ENCODE data around the gene NOMO2.
"Not testable (repeated sequence)": the region's sequence is repeated elsewhere in the genome, so short reads cannot be mapped to it uniquely, and the experiment has no call there.

The NOMO2 gene

GRCh38 chr16:18553671-18554070 lies 8.2 kb downstream of the NOMO2 start:
- not testable (repeated sequence) for H3K27me3 ChIP-seq, H3K27ac ChIP-seq, H3K36me3 ChIP-seq, H3K4me2 ChIP-seq, H3K9me3 ChIP-seq, H3K9ac ChIP-seq, H4K20me1 ChIP-seq, H3K4me3 ChIP-seq, H3K4me1 ChIP-seq

- not testable (repeated sequence) for H3K36me3 ChIP-seq, H3K4me3 ChIP-seq, H3K4me2 ChIP-seq
Observed at GRCh38 chr16:18547382-18547781, 14.5 kb downstream of the NOMO2 start.

GRCh38 chr16:18546853-18547252 lies 15.0 kb downstream of the NOMO2 start:
- not testable (repeated sequence) for H3K27me3 ChIP-seq, H3K4me2 ChIP-seq, H3K4me3 ChIP-seq

More at GRCh38 chr16:18547382-18547781, 14.5 kb downstream of the NOMO2 start:
- H3K4me1 ChIP-seq, H4K20me1 ChIP-seq, H3K9ac ChIP-seq, H3K9me3 ChIP-seq, H3K27ac ChIP-seq, H3K27me3 ChIP-seq: not testable (repeated sequence)

GRCh38 chr16:18544232-18545081 lies 17.4 kb downstream of the NOMO2 start:
- not testable (repeated sequence) for H4K20me1 ChIP-seq, H3K27ac ChIP-seq, H3K9me3 ChIP-seq, H3K9ac ChIP-seq, H3K36me3 ChIP-seq, H3K4me2 ChIP-seq, H3K4me1 ChIP-seq, H3K4me3 ChIP-seq, H3K27me3 ChIP-seq

More at GRCh38 chr16:18546853-18547252, 15.0 kb downstream of the NOMO2 start:
- H3K9ac ChIP-seq, H3K27ac ChIP-seq, H3K36me3 ChIP-seq, H3K9me3 ChIP-seq, H3K4me1 ChIP-seq, H4K20me1 ChIP-seq: not testable (repeated sequence)

- H3K36me3 ChIP-seq, H3K9me3 ChIP-seq, H3K4me1 ChIP-seq, H3K9ac ChIP-seq, H3K27me3 ChIP-seq, H3K4me3 ChIP-seq, H3K4me2 ChIP-seq, H4K20me1 ChIP-seq, H3K27ac ChIP-seq: not testable (repeated sequence)
Observed at GRCh38 chr16:18541912-18542311, 20.0 kb downstream of the NOMO2 start.

- not testable (repeated sequence) for H3K4me2 ChIP-seq, H4K20me1 ChIP-seq, H3K27me3 ChIP-seq, H3K9ac ChIP-seq, H3K9me3 ChIP-seq, H3K27ac ChIP-seq, H3K4me3 ChIP-seq, H3K4me1 ChIP-seq
- peaks cover 15% of the 10 kb centered on the region for H3K36me3 ChIP-seq
Observed at GRCh38 chr16:18537004-18537403, 24.9 kb downstream of the NOMO2 start.

- not testable (repeated sequence) for H3K4me2 ChIP-seq, H3K9ac ChIP-seq, H3K4me3 ChIP-seq, H3K27me3 ChIP-seq, H4K20me1 ChIP-seq, H3K9me3 ChIP-seq, H3K27ac ChIP-seq, H3K4me1 ChIP-seq
- H3K36me3 ChIP-seq = peaks cover 15% of the 10 kb centered on the region
Observed at GRCh38 chr16:18535519-18536168, 26.3 kb downstream of the NOMO2 start.

- not testable (repeated sequence) for H3K4me2 ChIP-seq, H3K4me3 ChIP-seq, H3K27ac ChIP-seq, H3K9me3 ChIP-seq, H4K20me1 ChIP-seq, H3K9ac ChIP-seq, H3K4me1 ChIP-seq, H3K27me3 ChIP-seq
- H3K36me3 ChIP-seq = peaks cover 12% of the 10 kb centered on the region
Observed at GRCh38 chr16:18534308-18534707, 27.6 kb downstream of the NOMO2 start.

GRCh38 chr16:18531323-18531722 lies 30.6 kb downstream of the NOMO2 start:
- H3K4me1 ChIP-seq, H3K27me3 ChIP-seq, H3K9ac ChIP-seq, H3K4me3 ChIP-seq, H4K20me1 ChIP-seq, H3K9me3 ChIP-seq, H3K4me2 ChIP-seq, H3K27ac ChIP-seq: not testable (repeated sequence)
- peaks cover 13% of the 10 kb centered on the region for H3K36me3 ChIP-seq

- H3K4me2 ChIP-seq, H3K27me3 ChIP-seq, H3K36me3 ChIP-seq, H3K27ac ChIP-seq, H3K4me3 ChIP-seq, H3K9me3 ChIP-seq, H4K20me1 ChIP-seq, H3K4me1 ChIP-seq, H3K9ac ChIP-seq: not testable (repeated sequence)
Observed at GRCh38 chr16:18530329-18530728, 31.6 kb downstream of the NOMO2 start.

GRCh38 chr16:18526547-18526946 lies 35.4 kb downstream of the NOMO2 start:
- H3K4me1 ChIP-seq, H3K27ac ChIP-seq, H4K20me1 ChIP-seq, H3K36me3 ChIP-seq, H3K9me3 ChIP-seq, H3K4me2 ChIP-seq, H3K27me3 ChIP-seq, H3K9ac ChIP-seq, H3K4me3 ChIP-seq: not testable (repeated sequence)

- H3K9ac ChIP-seq, H3K27ac ChIP-seq, H4K20me1 ChIP-seq, H3K4me2 ChIP-seq, H3K4me1 ChIP-seq, H3K36me3 ChIP-seq, H3K27me3 ChIP-seq, H3K9me3 ChIP-seq, H3K4me3 ChIP-seq: not testable (repeated sequence)
Observed at GRCh38 chr16:18525882-18526482, 35.9 kb downstream of the NOMO2 start.

- not testable (repeated sequence) for H4K20me1 ChIP-seq, H3K9me3 ChIP-seq, H3K36me3 ChIP-seq, H3K27me3 ChIP-seq, H3K4me2 ChIP-seq, H3K4me1 ChIP-seq, H3K9ac ChIP-seq, H3K4me3 ChIP-seq, H3K27ac ChIP-seq
Observed at GRCh38 chr16:18522637-18523036, 39.3 kb downstream of the NOMO2 start.

GRCh38 chr16:18521445-18522181 lies 40.3 kb downstream of the NOMO2 start:
- H3K27me3 ChIP-seq, H3K4me1 ChIP-seq, H4K20me1 ChIP-seq, H3K4me2 ChIP-seq, H3K9ac ChIP-seq, H3K4me3 ChIP-seq, H3K36me3 ChIP-seq, H3K27ac ChIP-seq, H3K9me3 ChIP-seq: not testable (repeated sequence)
